LNCAP (cell line): ENCODE results near the gene HSD11B1L.

Experiments
- TF ChIP-seq, protein P1 (sequence below): fragments of 450-650 bp; IDR thresholded peaks from 2 replicates; pipeline ENCODE4 v1.5.1; 2017; ENCODE audit warnings: mild to moderate bottlenecking

HSD11B1L gene

DNA sequence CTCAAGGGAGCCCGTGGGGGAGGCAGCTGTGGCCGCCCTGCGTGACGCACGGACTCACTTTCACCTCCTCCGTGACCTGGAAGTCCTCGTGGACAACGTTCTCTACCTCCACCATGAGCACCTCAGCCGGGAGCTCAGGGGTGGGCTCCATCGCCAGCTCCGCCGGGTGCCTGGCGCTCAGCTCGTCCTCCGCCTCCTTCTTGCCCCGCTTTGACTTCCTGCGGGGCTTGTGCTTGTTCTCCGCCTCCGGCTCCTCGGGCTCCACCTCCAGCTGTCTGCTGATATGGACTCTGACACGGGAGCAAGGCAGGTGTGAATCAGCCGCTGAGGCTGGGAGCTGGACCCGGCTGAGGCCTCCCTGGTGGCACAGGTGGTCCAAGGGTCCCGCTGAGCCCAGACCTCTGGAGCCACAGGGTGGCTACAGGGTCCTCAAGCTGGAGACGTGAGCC, 30.9 kb downstream of the HSD11B1L start:
- TF ChIP-seq, protein P1, sequence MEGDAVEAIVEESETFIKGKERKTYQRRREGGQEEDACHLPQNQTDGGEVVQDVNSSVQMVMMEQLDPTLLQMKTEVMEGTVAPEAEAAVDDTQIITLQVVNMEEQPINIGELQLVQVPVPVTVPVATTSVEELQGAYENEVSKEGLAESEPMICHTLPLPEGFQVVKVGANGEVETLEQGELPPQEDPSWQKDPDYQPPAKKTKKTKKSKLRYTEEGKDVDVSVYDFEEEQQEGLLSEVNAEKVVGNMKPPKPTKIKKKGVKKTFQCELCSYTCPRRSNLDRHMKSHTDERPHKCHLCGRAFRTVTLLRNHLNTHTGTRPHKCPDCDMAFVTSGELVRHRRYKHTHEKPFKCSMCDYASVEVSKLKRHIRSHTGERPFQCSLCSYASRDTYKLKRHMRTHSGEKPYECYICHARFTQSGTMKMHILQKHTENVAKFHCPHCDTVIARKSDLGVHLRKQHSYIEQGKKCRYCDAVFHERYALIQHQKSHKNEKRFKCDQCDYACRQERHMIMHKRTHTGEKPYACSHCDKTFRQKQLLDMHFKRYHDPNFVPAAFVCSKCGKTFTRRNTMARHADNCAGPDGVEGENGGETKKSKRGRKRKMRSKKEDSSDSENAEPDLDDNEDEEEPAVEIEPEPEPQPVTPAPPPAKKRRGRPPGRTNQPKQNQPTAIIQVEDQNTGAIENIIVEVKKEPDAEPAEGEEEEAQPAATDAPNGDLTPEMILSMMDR: no peak

DNA sequence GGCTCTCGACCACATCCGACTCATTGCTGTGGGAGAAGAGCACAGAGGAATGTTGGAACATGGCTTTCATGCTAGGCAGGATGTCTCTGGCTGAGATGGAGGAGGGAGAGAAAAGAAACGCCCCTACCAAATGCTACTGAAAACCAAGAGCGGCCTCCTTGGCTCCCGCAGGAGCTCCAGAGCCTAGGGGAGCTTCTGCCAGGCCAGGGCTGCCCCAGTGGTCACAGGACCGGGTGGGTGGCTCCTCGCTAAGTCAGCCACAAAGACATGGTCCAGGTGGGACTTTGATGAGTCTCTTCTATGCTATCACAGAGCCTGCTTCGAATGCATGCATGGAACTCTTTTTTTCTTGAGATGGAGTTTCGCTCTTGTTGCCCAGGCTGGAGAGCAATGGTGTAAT, 32.4 kb downstream of the HSD11B1L start:
- TF ChIP-seq, protein P1: no peak

DNA sequence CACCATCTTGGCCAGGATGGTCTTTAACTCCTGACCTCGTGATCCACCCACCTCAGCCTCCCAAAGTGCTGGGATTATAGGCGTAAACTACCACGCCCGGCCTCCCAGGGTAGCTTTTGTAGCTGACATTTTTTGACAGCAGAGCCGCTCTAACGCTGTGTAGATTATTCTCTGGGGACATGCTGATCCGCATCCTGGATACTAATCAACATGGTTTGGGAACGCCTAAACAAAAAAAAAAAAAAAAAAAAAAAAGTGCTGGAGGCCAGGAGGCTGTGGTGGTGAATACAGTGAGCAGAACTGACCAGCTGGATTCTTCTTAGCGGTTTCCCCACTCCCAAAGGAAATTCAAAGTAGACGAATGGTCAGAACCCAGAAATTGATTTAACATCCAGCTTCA, 34.0 kb downstream of the HSD11B1L start:
- TF ChIP-seq, protein P1: no peak

DNA sequence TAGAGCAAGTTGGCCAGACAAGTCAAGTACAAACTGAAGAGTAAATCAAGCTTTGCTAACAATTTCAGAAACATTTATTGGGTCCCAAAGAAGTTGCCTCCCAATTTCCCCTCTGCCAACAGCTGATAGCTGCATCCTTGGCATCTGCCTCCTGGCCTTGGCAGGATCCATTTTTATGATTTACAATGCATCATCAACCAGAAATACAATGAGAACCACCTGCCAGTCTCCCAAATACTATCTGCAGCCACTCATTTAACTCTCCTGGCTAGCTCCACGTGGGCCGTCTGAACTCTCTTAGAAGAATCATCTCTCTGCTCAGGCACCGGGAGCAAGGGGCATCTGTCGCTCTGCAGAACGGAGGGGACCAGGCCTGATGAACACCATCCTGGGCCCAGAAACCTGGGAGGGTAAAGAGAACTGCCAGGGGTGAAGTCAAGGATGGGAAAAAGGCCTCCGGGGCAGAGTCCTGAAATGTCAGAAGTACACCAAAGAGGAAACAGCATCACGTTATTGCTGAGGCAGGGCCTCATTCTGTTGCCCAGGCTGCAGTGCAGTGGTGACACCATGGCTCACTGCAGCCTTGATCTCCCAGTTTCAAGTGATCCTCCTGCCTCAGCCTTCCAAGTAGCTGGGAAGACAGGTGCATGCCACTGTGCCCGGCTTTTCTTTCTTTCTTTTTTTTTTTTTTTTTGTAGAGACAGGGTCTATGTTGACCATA, 36.5 kb downstream of the HSD11B1L start:
- TF ChIP-seq, protein P1: no peak

DNA sequence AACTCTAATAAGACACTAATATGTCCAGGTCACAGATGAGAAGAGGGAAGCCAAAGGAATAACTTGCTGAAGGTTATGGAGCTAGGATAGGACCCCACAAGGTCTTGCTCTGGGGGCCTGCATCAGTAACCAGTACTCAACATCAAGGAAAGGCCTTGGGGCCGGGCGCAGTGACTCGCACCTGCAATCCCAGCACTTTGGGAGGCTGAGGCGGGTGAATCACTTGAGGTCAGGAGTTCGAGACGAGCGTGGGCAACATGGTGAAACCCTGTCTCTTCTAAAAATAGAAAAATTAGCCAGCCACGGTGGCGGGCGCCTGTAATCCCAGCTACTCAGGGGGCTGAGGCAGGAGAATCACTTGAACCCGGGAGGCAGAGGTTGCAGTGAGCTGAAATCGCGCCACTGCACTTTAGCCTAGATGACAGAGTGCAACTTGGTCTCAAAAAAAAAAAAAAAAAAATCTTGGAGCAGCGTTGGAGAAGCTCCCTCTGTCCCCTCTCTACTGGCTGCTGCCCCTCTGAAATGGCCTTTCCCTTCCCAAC, 37.3 kb downstream of the HSD11B1L start:
- TF ChIP-seq, protein P1: no peak

DNA sequence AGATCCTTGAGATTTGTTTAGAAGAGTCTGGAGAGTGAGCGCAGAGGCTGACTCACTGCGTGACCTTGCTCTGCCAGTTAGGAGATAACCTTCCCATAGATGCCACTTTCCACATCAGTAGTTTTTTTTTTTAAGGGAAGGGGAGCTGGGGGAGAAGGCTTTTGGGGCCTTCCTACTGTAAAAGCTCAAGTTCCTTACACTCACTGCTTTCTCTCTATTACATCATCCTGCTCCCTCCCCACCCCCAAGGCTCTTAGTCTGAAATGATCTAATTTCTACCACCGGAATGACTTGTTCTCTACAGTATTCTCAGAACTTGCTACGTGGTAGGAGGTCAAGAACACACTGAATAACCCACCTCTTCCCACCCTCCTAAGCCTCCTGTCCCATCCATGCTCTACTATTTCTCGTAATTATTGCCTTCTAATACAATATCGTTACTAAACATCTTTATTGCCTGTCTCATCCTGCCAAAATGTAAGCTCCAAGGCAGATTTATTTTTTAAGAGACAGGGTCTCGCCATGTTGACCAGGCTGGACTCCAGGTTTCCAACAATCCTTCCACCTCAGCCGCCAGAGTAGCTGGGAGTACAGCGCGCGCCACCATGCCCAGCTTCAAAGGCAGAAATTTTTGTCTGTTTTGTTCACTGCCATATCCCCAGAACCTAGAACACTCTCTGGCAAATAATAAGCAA, 37.9 kb downstream of the HSD11B1L start:
- TF ChIP-seq, protein P1: no peak

DNA sequence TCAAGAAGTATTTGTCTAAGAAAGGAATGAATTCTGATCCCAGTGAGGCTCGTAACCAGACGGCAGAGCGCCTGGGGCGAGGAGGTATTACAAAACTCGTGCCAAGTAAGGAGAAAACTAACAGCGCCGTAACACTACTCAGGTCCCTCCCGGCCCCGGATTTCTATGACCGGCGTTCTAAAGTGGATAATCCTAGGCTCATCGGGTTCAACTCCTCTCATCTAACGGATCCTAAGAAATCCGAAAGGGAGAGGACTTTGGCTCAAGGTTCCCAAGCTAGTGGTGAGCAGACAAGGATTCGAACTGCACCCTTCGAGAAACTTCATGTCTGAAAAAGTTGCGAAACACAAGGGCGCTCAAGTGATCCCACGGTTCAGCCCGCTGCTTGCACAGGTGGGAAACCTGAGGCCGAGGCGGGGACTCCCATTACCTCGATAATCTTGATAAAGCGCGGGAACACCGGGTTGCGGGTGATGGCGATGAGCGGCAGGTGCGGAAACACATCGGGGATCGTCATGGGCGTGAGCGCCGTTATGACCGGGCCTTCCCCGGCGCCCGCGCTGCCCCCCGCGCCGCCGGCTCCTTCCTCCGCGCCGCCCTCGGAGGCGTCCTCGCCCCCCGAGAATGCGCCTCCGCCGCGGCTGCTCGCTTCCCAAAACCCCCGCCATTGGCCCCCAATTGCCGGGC, 38.6 kb downstream of the HSD11B1L start:
- TF ChIP-seq, protein P1: no peak
